Measurements from ENCODE around the gene MKNK1.
A peak's percentile ranks its signal among the peaks of the same experiment; 100 is the strongest.

Gene MKNK1

DNA sequence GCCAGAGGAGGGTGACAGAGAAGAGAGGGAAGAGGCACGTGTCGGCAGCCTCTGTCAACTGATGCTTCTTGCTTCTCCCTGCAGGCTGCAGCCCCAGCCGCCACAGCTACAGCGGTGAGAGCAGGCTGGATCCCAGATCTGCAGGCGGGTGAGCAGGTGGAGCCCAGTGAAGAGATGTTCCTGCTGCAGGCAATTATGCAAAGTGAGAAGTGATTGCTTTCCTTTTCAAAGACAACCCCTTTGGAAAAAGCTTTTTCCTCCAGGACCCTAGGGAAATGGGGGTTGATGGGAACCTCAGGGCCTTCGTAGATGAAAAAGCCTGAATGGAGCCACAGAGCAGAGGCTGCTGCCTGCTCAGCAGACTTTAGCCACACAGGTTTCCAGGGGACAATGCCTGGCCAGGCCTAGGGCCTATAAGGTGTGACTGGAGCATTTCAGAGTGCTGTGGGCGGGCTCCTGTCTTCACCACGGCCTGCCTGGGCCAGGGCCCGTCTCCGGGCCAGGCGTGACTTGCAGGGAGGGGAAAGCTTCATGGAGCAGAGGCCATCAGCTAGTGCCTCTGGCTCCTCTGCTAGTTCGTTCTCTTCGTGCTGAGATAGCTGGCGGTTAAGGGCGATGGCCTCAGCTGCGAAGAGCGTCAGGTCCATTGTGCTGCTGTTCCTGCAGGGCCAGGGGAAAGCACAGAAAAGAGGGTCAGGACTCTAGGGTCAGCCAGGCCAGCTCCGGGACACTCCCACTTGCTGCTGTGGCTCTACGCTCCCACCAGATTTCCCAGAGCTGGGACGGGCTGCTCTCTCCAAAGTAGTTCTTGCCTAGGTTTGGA, 45.7 kb downstream of the MKNK1 start:
- DNase-seq (ENCODE audit: low spot score): peak; percentile 62

DNA sequence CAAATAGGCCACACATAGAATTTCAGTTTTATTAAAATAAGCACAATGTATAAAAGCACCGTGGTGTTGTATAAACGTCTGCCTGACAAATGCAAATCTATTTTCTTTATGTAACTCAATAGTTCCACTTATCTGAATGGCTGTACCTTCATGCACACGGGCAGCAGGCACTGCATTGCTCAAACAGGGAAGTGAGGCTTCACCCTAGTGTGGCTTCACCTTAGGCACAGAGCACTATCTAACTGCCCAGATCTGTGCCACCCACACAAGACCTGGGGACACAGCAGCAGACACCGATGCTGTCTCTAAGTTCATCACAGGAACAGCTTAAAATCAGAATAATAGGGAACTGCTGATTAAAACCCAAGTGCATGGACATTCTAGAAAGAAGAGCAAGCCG, 46.7 kb downstream of the MKNK1 start:
- DNase-seq (ENCODE audit: low spot score): no peak

DNA sequence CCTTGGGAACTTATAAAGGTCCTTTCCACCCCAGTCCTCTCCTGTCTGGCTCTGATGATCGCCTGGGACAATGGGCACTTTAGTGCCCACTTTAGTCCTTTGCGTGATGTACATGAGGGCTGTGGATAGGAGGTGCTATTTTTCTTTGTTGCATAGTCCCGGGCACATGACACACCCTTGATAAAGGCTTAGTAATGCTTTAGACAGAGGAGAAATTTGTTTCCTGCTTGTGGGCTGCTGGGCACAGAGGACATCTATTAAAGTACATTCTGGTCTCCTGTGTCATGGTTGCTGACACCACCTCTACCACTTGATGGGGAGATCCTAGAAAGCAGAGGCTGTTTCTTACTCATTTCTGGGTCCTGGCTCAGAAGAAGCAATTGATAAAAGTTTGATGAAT, 47.2 kb downstream of the MKNK1 start:
- DNase-seq (ENCODE audit: low spot score): no peak

DNA sequence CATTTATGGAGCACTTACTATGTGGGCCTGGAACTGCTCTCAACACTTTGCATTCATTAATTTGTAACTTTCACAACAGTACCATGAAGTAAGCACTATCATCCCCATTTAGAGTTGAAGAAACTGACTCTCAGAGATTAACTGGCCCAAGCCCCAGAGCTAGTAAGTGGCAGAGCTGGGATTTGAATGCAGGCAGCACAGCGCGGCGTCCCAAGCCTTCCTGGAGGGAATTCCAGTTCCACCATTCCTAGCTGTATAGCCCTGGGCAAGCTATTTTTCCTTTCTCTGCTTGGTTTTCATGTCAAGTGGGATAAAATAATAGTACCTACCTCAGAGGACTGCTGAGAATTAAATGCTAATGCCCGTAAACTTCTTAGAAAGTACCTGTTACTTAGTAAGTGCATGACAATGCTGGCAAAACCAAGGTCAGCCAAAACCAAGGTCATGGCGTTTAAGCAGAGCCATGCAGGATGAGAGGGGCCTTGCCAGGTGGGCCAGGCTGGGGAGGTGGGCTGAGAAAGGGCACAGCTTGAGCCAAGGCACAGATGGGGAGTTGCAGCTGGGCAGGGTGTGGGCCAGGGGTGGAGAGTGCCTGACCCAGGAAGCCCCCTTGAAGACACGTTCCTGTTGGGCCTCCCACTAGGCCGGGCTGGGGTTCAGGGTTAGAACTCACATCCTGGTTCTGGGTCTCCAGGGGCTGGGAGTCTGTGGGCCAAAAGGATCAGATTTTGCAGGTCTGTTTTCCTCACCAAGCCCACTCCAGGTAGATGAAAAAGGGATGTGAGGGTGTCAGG, 48.0 kb downstream of the MKNK1 start:
- DNase-seq (ENCODE audit: low spot score): no peak

DNA sequence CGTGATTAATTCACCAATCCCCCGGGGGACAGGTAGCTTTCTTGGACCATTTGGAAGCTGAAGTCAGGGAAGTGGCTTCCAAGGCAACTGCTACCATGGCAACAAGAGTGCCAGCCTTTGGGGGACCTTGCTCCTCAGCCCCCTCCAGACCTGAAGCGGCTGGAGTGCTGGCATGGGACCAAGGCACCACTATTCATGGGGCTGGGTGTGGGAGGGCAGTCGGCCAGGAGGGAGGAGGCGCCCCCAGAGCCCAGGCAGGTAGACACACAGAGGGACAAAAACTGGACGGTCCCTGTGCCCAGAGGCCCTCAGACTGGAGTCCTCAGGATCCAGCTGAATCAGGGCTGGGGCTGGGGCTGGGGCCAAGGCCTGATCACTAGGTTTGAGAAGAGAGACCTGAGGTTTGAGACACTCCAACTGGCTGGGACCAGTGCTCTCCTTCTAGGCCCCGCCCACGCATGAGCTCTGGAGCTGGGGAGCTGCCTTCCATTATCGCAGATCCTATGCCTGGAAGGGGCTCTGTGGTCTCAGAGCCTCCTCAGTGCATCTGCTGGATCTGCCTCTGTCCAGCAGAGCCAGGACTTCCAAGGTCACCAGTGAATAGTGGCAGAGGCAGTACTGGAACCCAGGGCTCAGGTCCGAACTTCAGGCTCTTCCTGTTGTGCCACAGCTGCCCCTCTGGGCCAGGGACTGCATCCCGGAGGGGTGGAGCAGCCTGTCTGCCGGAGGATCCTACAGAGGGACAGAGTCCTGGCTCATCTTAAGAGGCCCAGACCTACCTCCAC, 49.3 kb downstream of the MKNK1 start:
- no peak for DNase-seq (ENCODE audit: low spot score)

DNA sequence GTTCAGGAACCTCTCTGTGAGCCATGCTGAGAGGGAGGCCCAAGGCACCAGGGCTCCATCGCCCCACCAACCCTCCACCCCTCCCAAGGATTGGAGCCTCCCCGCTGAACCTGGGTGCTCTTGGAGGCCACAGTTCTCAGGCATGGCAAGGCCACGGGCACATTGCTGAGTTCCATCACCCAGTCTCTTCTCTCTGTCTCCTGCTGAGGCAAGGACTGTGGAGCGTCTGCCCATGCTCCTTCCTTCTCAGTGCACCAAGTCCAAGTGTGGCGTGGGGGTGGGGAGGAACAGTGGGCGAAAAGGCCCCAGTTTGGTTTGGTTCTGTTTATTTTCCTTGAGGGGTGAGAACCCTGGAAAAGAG, 49.9 kb downstream of the MKNK1 start:
- DNase-seq (ENCODE audit: low spot score): no peak

DNA sequence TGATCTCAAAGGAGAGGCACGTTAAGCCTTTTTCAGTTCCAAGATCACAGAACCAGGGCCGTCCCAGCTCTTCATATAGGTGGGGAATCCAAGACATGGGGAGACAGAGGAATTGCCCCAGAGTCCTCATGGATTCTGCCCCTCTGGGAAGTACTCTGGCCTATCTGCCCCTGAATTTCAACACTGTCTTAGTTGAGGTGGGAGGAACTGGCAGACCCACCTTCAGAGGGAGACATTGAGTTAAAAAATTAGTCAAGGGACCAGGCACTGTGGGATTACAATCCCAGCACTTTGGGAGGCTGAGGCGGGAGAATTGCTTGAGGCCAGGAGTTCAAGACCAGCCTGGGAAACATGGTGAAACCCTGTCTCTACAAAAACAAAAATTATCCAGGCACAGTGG, 50.6 kb downstream of the MKNK1 start:
- no peak for DNase-seq (ENCODE audit: low spot score)

DNA sequence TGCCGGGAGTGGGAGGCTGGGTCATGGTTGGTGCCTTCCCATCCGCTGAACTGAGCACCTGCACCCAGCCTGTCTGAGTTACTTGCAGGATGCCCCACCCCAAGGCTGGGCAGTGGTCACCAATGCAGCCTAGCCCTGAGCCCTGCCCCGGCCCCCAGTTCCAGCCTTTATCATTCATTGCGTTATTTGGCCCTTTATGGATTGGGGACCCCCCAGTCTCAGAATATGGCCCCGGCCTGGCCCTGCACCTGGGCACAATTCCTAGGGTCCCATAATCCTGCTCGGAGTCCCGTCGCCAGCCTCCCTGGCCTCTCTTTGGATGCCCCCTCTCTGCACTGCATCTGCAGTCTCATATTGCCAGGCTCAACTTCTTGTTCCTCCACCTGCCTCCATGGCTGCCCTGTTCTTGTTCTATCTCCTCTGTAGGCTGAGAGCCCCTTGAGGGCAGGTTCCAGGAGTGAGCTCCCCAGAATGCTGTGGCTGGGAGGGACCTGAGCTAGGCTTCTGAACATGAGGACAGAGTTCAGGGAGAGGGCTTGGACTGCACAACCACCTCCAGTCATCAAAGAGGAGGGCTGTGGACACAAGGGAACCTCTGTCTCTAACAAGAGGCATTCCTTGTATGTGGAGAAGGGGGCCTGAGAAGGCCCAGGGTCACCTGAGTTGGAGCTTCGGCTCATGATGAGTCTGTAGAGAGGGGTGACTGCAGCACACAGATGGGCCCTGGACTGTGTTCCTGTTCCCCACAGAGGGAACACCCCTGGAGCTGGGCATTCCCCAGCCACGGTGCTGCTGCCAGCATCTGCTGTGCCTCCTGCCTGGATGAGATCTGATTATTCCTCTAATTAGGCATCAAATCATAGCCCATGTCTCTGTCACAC, 51.5 kb downstream of the MKNK1 start:
- no peak for DNase-seq (ENCODE audit: low spot score)

DNA sequence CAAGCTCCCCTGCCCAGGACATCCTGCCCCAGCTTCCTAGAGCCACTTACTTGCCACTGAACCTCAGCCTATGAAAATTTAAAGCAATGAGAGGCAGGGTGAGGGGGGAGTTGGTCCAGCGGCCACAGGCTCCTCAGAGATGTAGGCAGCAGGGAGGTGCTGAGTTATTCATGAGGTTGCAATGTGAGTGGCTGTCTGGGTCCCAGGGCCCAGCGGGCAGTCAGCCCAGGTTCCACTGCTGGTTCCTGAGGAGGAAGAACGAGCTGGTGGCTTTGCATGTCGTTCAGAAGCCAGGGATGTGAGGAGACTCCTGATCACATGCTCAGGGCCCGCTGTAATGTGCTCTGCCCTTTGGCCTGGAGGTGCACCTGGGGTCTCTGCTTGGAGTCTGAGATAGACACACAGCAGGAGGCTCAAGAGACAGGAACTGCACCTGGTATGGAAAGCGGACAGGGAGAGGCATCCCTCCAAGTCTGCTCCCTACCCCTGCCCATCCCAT, 52.4 kb downstream of the MKNK1 start, which contains the start of gene KNCN:
KNCN (minus strand) TSS at position 51 of the 499 bp plus-strand sequence. CDS start 432 bp downstream, outside the sequence.
- no peak for DNase-seq (ENCODE audit: low spot score)

DNA sequence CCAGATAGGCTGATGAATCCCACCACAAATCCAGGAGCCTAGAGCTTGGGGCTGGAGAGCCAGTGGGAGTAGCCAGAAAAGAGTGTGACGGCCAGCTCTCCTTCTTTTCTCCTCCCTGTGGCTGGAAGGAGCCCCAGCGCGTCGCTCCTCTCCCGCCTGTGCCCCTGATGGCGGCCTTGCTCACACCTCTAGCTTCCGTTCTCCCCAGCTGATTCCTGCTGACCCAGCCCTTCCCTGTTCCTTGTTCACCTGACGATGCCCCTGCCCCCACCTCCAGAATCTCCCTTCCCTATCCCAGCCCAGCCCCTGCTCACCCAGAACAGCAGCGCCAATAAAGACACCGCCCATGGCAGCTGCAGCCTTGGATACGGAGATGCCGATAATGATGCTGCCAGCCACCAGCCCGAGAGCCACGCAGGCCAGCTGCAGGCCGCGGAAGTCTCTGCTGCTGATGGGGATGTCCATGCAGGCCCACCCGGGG, 53.3 kb downstream of the MKNK1 start:
- no peak for DNase-seq (ENCODE audit: low spot score)

DNA sequence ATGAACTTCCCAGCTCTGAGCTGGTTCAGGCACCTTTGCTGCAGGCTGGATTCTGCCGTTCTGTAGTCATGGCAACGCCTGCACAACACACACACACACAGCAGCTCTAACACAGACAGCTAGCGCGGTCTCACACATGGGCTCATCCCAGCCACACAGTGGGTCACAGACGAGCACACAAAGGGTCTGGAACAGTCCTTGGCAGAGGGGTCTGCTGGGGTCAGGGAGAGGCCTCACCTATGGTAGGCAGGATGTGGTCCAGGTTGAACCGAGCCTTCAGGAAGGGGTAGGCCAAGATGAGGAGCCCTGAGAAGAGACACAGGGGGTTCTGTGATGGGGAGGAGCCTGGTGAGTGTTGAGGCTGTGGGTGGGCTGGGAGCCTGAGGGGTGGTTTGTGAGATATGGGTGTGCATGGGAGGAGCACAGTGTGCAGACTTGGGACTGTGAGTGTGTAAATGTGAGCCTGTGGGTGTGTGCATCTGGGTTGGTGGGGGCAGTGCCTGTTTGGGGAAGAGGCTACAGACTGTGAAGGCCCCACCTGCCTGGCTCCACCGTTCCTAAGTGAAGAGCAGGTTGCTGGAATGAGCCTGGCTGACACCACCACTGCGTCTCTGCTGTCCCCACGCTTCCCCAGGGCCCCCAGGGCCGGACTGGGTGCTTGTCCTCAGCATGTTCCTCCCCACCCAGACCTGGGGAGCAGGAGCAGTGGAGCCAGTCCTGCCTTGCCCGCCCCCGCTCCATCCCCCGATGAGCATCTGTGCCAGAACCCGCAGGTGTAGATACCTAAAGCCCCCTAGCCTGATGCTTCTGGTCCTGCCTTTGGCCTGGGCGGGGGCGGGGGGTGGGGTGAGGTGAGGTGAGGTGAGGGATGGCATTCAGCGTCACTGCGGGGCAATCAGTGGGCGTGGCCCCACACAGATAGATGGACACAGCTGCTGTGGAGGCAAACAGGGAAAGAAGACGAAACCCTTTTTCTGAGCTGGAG, 54.1 kb downstream of the MKNK1 start:
- peak; percentile 72 for DNase-seq (ENCODE audit: low spot score)

DNA sequence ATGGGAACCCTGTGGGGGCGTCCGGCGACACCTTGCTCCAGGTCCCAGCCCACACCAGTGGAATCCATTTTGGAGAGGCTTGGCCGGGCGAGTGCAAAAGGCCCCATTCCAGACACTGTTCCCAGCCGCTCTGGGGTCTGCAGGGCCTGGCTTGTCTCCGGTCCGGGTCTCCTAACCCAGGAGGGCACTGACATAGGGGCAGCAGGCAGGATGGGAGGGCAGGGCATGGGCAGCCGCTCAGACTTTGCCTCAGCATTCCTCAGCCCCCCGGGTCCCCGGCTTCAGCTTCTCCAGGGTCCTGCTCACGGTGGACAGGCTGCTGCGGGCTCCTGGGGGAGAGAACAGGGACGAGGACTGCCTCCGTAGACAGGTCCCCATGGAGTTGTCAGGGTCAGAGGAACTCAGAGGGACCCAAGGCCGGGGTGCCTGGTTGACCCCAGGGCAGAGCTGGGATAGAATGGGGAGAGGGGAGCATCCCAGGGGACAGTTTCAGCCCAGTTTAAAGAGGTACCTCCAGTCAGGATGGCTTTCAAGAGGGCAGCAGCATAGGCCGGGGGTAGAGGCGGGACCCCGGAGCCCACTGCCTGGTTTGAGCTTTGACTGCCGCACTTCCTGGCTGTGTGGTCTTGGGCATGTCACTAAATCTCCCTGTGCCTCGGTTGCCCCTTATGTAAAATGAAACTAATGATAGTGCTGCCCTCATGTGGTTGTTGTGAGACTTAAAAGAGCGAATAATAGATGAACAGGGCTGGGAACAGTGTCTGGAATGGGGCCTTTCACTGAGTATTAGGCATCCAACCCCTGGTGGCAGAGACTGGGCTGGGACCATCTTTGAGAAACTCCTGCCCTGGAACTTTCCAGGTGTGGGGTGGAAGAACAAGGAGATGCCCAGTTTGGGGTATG, 56.3 kb downstream of the MKNK1 start:
- no peak for DNase-seq (ENCODE audit: low spot score)

DNA sequence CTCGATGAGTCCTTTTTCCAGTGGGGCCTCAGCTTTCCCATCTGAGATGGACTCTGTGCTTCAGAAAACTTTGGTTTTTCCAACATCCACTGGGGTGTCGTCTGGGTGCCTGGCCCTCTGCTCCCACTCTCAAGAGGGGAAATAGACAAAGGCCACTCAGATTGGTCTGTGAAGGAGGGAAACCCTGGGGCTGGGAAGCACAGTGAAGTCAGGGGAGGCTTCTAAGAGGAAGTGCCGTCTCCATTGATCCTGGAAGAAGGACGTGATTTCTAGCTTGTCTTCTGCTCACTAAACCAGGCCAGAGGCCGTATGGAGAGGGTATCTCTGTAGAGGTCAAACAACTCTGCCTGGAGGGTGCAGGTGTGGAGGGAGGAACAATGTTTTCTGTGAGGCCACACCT, 57.9 kb downstream of the MKNK1 start:
- DNase-seq (ENCODE audit: low spot score): no peak

DNA sequence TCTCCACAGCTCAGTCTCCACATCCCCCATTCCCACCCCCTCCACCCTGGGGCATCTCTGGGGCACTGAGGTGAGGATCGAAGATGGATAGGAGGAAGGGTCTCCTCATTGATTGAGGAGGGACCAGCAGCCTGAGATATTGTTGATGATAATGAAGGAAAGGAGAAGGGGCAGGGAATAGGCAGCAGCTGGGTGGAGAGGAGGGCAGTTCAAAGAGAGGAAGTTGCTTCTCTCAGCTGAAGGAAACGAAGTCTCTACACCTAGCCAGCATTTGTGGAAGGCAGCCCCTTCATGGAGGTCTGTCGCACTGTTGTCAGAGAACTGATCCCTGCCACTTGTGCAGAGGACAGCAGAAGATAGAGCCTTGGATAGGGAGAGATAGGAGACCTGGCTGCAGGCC, 58.3 kb downstream of the MKNK1 start:
- no peak for DNase-seq (ENCODE audit: low spot score)

DNA sequence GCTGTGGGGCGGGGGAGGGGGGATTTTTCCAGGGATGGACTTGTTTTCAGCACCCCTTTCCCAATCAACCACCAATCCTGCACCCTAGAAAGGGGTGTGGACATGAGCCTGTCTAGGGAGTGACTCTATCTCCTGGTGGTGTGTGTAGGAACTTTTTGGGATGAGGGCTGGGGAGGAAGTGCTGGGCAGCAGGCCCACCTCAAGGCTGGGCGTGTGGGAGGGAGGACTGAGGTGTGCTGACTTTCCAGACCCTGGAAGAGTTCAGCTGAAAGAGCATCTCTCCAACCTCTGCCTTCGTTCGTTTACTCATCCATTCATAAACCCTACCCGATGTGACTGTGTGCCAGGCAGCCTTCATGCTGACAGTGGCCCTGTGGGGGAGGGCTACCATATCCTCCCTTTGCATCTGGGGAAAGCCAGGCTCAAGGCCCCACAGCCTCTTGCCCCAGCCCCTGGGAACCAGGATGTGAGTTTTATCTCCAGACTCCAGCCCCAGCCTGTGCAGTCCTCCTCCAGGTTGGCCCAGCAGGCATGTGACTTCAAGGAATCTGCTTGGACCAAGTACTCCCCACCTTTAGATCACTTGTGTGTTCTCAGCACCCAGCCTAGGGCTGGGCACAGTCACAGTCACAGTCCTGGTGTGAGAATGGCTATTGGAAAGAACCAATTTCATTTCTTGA, 59.4 kb downstream of the MKNK1 start:
- DNase-seq (ENCODE audit: low spot score): no peak

DNA sequence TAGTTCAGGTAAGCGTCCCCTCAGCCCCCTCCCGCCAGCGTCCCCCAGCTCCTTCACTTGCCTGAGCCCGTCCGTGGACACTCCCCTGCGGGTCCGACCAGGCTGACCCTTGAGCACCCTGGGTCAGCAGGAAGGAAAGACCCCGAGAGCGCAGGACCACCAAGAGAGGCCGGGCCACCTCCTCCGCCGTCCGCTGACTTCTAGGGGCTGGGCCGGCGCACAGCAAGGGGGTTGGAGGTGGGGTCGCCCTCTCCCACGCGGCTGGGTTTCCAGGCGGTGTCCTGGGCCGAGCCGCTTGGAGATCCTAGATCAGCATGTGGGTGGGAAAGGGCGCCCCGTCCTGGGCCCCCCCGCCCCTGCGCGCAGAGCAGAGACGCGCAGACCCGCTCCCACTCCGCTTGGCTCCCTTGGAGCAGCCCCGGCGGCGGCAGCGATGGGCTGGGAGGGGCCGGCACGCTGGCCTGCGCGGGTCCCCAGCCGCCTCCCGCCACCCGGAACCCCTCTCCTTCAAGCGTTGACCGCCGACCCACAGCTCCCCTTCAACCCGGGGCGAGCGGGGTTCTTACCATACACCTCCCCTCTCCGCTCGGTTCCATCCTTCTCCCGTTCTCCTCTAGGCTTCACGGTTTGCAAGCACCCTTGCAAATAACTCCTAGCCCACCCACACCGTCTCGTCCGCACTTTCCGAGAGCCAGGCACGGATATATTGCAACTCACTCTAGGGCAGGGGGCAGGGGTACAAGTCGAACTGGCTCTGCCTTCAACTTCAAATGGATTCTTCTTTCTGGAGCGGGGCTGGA, 60.1 kb downstream of the MKNK1 start:
- DNase-seq (ENCODE audit: low spot score): no peak

DNA sequence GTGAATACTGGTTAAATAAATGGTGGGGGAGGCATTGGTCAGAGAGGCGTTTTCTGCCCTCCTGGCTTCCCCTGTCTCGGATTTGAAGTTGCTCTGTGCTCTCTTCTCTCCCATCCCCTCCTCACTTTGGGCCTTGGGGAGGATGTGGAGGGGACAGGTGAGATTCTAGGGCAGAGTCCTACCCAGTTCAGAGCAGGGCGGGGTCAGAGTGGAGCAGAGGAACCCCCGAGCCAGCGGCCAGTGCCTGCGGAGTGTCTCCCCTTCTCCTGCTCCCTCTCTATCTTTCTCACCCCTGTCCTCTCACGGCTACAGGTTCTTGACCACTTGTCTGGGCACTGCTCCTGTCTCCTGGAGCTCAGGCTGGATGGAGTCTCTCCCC, 60.7 kb downstream of the MKNK1 start:
- no peak for DNase-seq (ENCODE audit: low spot score)

DNA sequence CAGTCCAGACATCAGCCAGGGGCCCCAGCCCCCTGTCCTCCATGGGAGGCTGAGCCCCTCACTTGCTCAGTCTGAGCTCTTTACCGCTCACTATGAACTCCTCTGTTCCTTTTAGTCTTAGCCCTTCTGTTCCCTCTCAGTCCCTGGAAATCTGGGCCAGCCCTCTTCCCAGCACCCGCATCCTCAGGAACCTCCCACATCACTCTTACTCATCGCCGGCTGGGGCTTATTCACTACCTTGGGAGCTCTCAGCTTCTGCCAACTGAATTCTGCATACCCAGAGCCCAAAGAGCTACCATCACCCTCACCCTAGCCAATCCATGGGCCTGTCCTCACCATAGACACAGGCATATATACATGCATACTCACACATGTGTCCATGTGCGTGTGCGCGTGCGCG, 64.1 kb downstream of the MKNK1 start:
- no peak for DNase-seq (ENCODE audit: low spot score)

All from ecto neural progenitor cell (in vitro differentiated cells).